Fibroblast of lung (primary cell): Measurements from ENCODE around the gene CTBP2. TPM values are rescaled to one million over a fixed set of nuclear protein-coding genes. Genes with fewer than 3 reads are reported as not detected.
"Not testable (repeated sequence)": the region's sequence is repeated elsewhere in the genome, so short reads cannot be mapped to it uniquely, and the experiment has no call there.

ENCODE experiments used
- DNase-seq, 2 donors: peaks; one replicate each; pipeline versions ENCODE4 v3.0.0 to v3.0.0-alpha.2; 2010; ENCODE audit warnings: low read depth in 2 of 2
- H2AFZ ChIP-seq: 2 replicates; pipeline ENCODE4 v1.5.1; 2012; ENCODE audit warnings: low read length, control low read depth, inconsistent platforms
- H3K27ac ChIP-seq: 2 replicates; pipeline ENCODE4 v1.5.1; 2011; ENCODE audit warnings: low read length, control low read depth; ENCODE audit not compliant: insufficient read depth
- H3K27me3 ChIP-seq: 2 replicates; pipeline ENCODE4 v1.5.1; 2011; ENCODE audit warnings: mild to moderate bottlenecking, low read length; ENCODE audit not compliant: control insufficient read depth, insufficient read depth
- H3K36me3 ChIP-seq: 2 replicates; pipeline ENCODE4 v1.5.1; 2011; ENCODE audit warnings: low read length; ENCODE audit not compliant: control insufficient read depth, insufficient read depth
- H3K4me1 ChIP-seq: 2 replicates; pipeline ENCODE4 v1.5.1; 2011; ENCODE audit warnings: low read length; ENCODE audit not compliant: control insufficient read depth, insufficient read depth; ENCODE audit errors: extremely low read depth
- H3K4me2 ChIP-seq: 2 replicates; pipeline ENCODE4 v1.5.1; 2011; ENCODE audit warnings: low read length, control low read depth; ENCODE audit not compliant: insufficient read depth; ENCODE audit errors: extremely low read depth
- H3K4me3 ChIP-seq, 4 experiments: fragments of 200-600 bp in 1 of 4; sonication (generic) in 1 of 4; replicated peaks in 1 of 4; 2 replicates each; pipeline ENCODE4 v1.5.1; 2011 to 2016; ENCODE audit warnings: low read length in 4 of 4, low read depth in 3 of 4, mild to moderate bottlenecking in 3 of 4, control low read depth in 2 of 4, inconsistent platforms in 1 of 4, mixed read lengths in 1 of 4; ENCODE audit not compliant: insufficient read depth in 1 of 4; ENCODE audit errors: control extremely low read depth in 1 of 4
- H3K79me2 ChIP-seq: 2 replicates; pipeline ENCODE4 v1.5.1; 2012; ENCODE audit warnings: mild to moderate bottlenecking, low read length, inconsistent platforms; ENCODE audit not compliant: control insufficient read depth, insufficient read depth
- H3K9ac ChIP-seq: 2 replicates; pipeline ENCODE4 v1.5.1; 2011; ENCODE audit warnings: mild to moderate bottlenecking, low read length, control low read depth; ENCODE audit not compliant: insufficient read depth
- H3K9me3 ChIP-seq: 2 replicates; pipeline ENCODE4 v1.5.1; 2012; ENCODE audit warnings: low read depth, low read length; ENCODE audit not compliant: control insufficient read depth, insufficient read depth
- H4K20me1 ChIP-seq: 2 replicates; pipeline ENCODE4 v1.5.1; 2011; ENCODE audit warnings: low read length; ENCODE audit not compliant: control insufficient read depth, insufficient read depth; ENCODE audit errors: extremely low read depth
- CTCF ChIP-seq, 2 donors: IDR thresholded peaks in 1 of 2; conservative IDR thresholded peaks in 1 of 2; 1 replicate in 1 of 2; 2 replicates in 1 of 2; pipeline ENCODE4 v1.5.1; 2011 to 2012; ENCODE audit warnings: low read length in 2 of 2, control low read depth in 1 of 2, inconsistent platforms in 1 of 2, low read depth in 1 of 2, mild to moderate bottlenecking in 1 of 2
- EZH2 ChIP-seq: IDR thresholded peaks from 2 replicates; pipeline ENCODE4 v1.5.1; 2012; ENCODE audit warnings: low read length, control low read depth, mild to moderate bottlenecking; ENCODE audit errors: missing control alignments
- polyA plus RNA-seq, 2 donors: library from polyadenylated mRNA; depleted of rRNA in 1 of 2; stranded (reverse) in 1 of 2; unstranded in 1 of 2; fragments of >200 nt; gene quantifications; 2 replicates each; pipeline ENCODE4 v1.2.1, GENCODE V29; 2011 to 2012; ENCODE audit warnings: missing spikeins in 1 of 2
- total RNA-seq: library from RNA; depleted of rRNA; stranded (reverse); fragments of >200 nt; gene quantifications from 2 replicates; pipeline ENCODE4 v1.2.1, GENCODE V29; 2014

The CTBP2 gene
- total and polyA plus RNA-seq, 2 donors (not counting 1 experiment from before 2014, with no cell fraction given): 72.1 to 73.3 TPM

- peaks cover 4% of the 10 kb centered on the region for H3K4me1 ChIP-seq
- no peaks in the 10 kb centered on the region for H4K20me1 ChIP-seq
- H3K4me2 ChIP-seq: no peak overlapping the region
- H3K79me2 ChIP-seq: no peaks in the 10 kb centered on the region
- H2AFZ ChIP-seq: no peak overlapping the region
- TF ChIP-seq CTCF (conservative IDR thresholded peaks at IDR 0.05 in 1 of 2, IDR thresholded peaks at IDR 0.05 in 1 of 2; ENCODE audit: low read depth in 1 of 2, low read length in 2 of 2): no peak
- TF ChIP-seq EZH2: no peak
- no peak for DNase-seq
- no peaks in the 10 kb centered on the region for H3K36me3 ChIP-seq
- H3K4me3 ChIP-seq: no peak overlapping the region
- no peaks in the 10 kb centered on the region for H3K27me3 ChIP-seq
- no peak overlapping the region for H3K27ac ChIP-seq
- H3K9ac ChIP-seq: no peak overlapping the region
- H3K9me3 ChIP-seq: no peaks in the 10 kb centered on the region
Observed at GRCh38 chr10:125164421-125164820, 4.1 kb upstream of the CTBP2 start.

GRCh38 chr10:125163803-125164202, 3.4 kb upstream of the CTBP2 start:
- TF ChIP-seq EZH2 (no peak), CTCF (conservative IDR thresholded peaks at IDR 0.05 in 1 of 2, IDR thresholded peaks at IDR 0.05 in 1 of 2; ENCODE audit: low read depth in 1 of 2, low read length in 2 of 2) (no peak)
- Histone ChIP-seq H2AFZ (no peak overlapping the region), H3K27me3 (no peaks in the 10 kb centered on the region), H3K9me3 (no peaks in the 10 kb centered on the region), H3K79me2 (peaks cover under 1% of the 10 kb centered on the region), H4K20me1 (no peaks in the 10 kb centered on the region), H3K9ac (no peak overlapping the region), H3K4me2 (no peak overlapping the region), H3K27ac (no peak overlapping the region), H3K36me3 (no peaks in the 10 kb centered on the region), H3K4me3 (no peak overlapping the region), H3K4me1 (peaks cover 4% of the 10 kb centered on the region)
- no peak for DNase-seq

- H3K9ac ChIP-seq, H3K4me2 ChIP-seq, H3K4me1 ChIP-seq, H4K20me1 ChIP-seq, H3K36me3 ChIP-seq, H2AFZ ChIP-seq, DNase-seq, H3K27ac ChIP-seq, H3K9me3 ChIP-seq, H3K79me2 ChIP-seq, H3K27me3 ChIP-seq, H3K4me3 ChIP-seq: not testable (repeated sequence)
Observed at GRCh38 chr10:125163312-125163711, 2.9 kb upstream of the CTBP2 start.
